Measurements from ENCODE around the gene HEPN1.

Gene HEPN1

DNA sequence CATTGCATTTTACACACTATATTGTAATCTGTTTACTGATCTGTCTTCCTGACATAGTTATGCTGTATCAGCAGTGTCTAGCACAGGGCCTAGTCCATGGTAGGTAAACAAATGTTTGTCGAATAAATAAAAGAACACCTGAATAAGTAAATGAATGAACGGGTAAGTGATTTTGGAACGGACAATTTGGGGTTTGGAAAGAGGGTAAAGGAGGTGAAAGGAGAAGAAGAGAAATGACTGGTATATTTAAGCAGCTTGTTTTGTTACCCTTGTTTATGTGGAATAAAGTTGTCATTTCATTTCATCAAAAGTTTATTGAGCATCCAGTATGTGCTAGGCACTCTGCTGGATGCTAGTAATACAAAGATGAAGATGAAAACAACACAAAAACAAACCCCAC, at the start of gene HEPN1:
TSS of gene HEPN1 (plus strand) at position 301 of the 400 bp plus-strand sequence.
- DNase-seq, result no peak

DNA sequence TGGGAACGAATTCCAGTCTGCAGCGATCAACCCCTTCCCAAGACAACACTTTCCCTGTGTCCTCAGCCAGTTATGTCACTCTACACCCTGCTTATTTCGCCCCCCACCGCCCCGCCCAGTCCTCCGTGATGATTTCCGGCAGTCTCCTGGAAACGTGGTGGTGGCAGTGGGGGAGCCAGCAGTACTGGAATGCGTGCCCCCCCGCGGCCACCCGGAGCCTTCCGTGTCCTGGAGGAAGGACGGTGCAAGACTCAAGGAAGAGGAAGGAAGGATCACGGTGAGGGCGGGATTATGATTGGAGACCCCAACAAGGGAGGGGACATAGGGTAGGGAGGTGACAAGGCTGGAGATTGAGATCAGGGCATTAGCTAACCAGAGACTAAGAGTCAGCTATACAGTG, 49.7 kb upstream of the HEPN1 start:
- DNase-seq, result peak; percentile 43

DNA sequence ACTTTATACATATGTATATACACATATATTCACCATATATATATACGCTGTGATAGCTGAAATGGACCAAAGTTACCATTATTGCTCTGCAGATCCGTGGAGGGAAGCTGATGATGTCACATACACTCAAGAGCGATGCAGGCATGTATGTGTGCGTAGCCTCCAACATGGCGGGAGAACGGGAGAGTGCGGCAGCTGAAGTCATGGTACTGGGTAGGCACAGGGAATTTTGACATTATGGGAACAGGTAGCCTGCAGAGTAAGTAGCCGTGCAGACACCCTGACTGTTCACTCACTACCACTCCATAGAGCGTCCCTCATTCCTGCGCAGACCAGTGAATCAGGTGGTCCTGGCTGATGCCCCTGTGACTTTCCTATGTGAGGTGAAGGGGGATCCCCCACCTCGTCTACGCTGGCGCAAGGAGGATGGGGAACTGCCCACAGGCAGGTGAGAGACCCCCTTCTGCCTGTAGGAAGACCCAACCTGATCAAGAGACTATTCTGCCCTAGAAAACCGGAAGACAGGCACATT, 49.1 kb upstream of the HEPN1 start:
- DNase-seq, result peak; percentile 34

DNA sequence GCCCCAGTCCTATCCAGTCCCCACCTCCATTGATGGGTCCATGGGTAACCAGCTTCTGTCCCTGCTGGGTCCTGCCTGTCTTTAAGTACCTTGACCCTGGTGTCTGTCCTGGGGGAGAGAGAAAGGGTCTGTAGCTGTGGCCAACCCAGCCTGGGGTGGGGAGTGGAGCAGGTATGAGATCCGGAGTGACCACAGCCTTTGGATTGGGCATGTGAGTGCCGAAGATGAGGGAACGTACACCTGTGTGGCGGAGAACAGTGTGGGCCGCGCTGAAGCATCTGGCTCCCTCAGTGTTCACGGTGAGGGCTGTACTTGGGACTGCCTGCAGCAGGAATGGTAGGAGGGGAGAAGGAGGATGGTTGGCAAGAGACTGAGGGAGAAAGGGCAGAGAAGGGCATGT, 48.6 kb upstream of the HEPN1 start:
- peak; percentile 48 for DNase-seq

DNA sequence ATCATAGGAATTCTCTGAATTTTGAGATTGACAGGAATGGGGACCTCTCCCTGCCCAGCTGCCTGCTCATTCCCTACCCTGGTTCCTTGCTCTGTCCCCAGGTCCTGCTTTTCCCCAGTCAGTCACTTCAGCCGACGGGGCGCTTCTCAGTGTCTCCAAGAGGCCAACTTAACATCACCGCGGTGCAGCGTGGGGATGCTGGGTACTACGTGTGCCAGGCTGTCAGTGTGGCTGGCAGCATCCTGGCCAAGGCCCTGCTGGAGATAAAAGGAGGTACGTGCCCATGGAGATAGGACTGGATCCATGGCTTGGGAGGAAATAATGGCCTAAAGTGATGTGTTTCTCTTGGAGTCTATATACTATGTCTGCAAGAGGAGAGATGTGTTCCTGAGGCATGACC, 46.8 kb upstream of the HEPN1 start:
- DNase-seq, result no peak

DNA sequence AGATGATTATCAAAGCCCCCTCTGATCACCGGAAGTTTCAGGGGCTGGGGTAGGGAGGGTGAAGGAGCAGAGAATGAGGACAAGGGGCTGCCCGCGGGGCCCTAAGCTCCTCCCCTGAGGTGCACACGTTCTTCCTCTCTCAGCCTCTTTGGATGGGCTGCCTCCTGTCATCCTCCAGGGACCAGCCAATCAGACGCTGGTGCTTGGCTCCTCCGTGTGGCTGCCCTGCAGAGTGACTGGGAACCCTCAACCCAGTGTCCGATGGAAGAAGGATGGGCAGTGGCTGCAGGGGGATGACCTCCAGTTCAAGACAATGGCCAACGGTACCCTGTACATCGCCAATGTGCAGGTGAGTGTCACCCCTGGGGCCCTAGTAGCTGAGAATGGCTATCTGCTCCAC, 46.3 kb upstream of the HEPN1 start:
- DNase-seq, result peak; percentile 55

DNA sequence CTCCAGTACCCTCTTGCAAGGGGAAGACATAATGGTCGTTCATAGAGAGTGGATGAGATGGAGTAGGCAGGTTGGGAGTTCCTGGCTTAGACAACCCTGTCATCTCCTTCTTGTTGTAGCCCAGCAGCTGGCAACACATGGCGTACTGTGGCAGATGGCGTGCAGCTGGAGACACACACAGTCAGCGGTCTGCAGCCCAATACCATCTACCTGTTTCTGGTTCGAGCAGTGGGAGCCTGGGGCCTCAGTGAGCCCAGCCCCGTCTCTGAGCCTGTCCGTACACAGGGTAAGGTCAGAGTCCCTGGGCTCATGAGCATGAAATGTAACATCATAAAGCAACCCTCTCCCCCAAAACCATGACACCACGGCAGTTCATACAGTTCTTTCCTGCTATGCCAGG, 45.1 kb upstream of the HEPN1 start:
- peak; percentile 55 for DNase-seq

DNA sequence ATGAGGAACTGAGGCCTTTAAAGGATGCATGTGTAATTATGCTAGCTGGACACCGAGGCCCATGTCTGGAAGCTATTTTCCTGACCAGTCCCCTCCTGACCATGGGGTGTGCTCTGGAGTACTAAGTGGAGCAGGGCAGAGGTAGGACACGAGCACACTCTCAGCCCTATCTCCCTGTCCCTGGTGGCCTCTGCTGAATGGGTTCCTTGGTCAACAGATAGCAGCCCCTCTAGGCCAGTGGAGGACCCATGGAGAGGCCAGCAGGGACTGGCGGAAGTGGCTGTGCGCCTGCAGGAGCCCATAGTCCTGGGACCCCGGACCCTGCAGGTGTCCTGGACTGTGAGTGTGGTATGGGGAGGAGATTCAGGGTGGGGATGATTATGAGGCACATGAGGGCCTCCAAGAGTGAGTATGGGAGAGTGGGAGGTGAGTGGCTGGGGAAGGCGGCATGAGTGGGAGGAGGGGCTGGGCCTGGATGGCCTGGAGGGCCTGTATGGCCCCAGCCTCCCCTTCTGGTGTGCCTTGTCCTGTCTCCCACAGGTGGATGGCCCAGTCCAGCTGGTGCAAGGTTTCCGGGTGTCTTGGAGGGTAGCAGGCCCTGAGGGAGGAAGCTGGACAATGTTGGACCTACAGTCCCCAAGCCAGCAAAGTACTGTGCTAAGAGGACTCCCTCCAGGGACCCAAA, 44.3 kb upstream of the HEPN1 start:
- no peak for DNase-seq

DNA sequence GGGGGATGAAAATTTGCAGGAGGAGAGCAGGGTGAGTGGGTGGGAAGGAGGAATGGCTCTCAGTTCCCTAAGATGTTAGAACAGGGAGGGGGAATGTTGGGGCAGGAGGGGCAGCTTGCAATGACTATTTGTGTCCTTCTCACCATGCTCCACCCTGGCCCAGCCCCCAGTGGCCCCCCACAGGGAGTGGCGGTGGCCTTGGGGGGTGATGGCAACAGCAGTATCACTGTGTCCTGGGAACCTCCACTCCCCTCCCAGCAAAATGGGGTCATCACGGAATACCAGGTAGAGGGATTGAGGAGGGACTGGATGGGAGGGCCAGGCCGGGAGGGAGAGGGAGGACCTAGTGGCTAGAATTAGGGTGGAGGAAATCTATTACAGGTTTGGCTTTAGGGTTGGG, 43.6 kb upstream of the HEPN1 start:
- DNase-seq, result no peak

DNA sequence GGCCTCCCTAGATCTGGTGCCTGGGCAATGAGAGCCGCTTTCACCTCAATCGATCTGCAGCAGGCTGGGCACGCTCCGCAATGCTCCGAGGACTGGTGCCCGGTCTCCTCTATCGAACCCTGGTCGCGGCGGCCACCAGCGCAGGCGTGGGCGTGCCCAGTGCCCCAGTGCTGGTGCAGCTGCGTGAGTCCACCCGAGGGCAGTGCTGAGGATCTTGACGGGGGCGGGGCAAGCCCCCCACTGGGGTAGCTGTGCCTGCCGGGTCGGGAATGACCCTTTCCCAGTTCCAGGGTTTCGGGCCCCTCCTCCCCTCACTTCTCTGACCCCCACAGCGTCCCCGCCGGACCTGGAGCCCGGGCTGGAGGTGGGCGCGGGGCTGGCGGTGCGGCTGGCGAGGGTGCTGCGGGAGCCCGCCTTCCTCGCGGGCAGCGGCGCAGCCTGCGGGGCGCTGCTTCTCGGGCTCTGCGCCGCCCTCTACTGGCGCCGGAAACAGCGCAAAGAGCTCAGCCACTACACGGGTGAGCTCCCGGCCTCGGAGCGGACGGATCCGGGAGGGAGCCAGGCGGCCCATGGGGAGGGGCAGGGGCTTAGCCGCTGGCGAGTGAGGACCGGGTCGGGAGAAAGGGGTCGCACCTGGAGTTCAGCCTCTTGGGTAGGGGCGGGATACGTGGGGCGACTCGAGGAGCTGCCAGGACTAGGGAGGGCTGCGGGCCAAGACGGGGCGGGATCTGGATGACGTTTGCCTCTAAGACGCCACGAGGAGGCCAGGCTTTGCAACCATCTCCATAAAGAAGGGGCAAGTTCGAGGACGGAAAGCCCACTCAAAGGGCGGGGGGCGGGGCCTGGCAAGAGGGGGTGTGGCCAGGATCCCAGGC, 42.9 kb upstream of the HEPN1 start:
- peak; percentile 91 for DNase-seq

DNA sequence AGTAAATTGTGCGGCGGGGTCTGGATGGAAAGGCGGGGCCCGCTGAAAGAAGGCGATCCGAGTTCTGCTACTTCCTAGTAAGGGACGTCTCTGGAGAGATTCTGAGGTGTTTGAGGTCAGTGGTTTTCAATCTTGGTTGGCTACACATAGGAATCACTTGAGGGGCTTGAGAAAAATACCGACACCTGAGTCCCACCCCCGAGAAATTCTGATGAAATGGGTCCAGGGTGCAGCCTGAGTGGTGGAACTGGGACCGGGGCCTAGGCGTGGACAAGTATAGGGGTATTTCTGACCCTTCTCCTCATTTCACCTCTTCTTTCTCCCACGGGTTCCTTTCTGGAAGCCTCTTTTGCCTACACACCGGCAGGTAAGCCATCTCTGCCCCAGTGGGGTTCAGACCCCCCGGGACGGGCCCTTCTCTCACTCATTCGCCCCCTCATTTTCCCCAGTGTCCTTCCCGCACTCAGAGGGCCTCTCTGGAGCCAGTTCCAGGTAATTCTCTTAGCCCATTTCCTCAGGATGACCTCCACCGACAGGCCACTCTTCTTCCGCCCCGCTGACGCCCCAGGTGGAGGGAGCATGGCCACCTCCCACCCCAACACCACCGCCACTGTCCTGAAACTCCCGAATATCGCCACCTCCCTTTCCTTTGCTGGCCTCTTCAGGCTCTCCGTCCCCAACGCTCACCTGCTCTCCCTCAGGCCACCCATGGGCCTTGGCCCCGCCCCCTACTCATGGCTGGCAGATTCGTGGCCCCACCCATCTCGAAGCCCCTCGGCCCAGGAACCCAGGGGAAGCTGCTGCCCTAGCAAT, 42.0 kb upstream of the HEPN1 start:
- no peak for DNase-seq

DNA sequence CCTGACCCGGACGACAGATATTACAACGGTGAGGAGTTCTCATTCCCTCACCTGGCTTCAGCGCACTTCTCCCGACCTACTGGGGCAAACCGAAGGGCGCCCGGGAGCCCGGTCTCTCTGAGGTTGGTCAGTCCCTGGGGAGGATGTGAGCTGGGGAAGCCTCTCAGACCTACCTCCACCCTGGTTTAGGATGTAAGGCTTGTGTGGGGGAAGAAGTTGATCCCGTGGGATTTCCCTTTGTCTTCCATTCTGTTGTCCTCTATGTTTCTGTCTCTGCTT, 41.5 kb upstream of the HEPN1 start:
- no peak for DNase-seq

DNA sequence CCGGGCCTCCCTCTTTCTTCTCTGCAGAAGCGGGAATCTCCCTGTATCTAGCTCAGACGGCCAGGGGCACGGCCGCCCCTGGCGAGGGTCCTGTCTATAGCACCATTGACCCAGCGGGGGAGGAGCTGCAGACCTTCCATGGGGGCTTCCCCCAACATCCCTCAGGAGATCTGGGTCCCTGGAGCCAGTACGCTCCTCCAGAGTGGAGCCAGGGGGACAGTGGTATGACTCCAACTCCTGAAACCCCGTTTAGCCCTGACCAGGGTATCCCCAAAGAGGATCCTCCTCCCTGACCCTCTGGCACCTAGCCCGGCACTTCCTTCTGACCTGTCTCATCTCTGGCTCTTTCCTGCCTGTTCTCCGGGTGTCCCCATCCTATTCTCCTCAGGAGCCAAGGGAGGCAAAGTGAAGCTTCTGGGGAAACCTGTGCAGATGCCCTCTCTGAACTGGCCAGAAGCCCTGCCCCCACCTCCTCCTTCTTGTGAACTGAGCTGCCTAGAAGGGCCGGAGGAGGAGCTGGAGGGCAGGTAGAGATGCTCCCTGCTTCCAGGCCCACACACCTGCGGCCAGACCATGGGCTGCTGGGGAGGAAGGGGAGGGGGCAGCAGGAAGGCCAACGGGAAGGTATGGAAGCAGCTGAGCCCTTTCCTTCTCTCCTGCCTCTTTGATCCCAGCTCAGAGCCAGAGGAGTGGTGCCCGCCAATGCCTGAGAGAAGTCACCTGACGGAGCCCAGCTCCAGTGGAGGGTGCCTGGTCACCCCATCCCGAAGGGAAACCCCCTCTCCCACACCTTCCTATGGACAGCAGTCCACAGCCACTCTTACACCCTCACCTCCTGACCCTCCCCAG, 40.9 kb upstream of the HEPN1 start:
- DNase-seq, result no peak

DNA sequence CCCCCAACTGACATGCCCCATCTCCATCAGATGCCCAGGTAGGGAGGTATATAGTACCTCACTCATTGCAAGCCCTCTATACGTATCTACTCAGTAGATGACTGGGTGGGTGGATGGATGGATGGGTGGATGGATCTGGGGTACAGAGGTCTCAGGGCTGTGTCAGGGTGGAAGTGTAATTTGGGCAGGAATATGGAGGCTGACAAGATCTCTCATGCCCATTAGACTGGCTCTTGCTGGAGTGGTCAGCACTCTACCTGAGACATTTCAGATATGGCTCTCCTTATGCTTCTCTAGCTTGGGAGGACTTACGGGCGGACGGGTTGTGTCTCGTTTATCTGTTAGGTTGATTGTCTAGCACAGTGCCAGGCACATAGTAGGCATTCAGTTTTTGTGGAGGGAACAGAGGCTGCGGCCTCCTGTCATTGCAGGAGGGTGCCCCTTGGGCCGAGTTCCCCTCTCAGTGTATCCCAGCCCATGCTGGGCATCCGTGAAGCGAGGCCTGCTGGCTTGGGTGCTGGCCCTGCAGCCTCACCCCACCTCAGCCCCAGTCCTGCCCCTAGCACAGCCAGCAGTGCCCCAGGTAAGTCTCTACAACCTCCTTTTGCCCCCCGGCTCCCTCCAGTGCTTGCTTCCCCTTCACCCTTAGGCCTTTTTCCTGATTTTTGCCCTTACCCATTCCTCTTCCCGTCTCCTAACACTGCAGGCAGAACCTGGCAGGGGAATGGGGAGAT, 40.1 kb upstream of the HEPN1 start:
- no peak for DNase-seq

DNA sequence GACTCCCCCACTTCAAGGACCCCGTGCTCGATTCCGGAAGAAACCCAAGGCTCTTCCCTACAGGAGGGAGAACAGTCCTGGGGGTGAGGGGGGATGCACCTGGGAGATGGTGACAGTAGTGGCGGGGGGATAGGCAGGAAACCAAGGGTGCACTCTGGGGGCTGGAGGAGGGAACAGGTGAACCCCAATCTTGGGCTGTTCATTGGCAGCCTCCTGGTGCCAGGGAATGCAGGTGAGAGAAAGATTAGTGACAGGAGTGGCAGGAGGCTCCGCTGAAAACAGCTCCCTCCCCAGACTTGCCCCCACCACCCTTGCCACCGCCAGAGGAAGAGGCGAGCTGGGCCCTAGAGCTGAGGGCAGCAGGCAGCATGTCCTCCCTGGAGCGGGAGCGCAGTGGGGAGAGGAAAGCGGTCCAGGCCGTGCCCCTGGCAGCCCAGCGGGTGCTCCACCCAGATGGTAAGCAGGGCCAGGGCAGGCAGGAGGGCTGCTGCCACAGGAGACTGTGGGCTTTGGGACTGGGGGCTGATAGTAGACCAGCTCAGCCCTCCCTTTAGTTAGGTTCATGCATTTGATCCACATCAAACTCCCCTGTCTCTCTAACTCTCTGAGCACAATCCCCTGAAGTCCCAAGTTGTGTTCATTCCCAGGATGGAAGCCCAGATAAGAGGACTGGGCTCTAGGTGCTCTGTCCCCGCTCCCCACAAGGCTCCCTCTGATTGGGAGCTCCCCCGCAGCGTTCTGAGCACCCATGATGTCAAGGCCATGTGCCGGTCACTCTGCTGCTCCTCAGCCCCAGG, 39.4 kb upstream of the HEPN1 start:
- no peak for DNase-seq

DNA sequence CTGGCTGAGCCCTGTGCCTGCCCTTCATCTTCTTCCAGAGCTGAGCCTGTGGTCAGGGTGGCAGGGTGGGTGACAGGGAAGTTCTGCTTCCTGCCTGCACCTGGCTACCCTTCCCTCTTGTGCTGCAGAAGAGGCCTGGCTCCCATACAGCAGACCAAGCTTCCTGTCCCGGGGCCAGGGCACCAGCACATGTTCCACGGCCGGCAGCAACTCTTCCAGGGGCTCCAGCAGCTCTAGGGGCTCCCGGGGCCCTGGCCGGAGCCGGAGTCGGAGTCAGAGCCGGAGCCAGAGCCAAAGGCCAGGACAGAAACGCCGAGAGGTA, 38.8 kb upstream of the HEPN1 start:
- no peak for DNase-seq

DNA sequence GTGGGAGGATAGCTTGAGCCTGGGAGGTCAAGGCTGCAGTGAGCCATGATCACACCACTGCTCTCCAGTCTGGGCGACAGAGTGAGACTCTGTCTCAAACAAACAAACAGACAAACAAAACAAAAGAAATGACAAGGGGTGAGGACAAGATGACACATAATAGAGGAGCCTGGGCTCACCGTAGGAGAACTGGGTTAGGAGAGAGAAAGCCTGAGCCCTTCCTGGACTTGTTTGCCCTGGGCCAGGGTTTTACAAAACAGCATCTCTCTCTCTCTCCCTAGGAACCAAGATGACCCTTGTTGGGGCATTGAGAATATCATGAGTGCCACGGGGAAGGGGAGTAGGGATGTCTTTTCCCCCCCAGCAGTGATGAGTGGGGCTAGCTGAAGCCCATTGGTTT, 38.1 kb upstream of the HEPN1 start:
- DNase-seq, result no peak

DNA sequence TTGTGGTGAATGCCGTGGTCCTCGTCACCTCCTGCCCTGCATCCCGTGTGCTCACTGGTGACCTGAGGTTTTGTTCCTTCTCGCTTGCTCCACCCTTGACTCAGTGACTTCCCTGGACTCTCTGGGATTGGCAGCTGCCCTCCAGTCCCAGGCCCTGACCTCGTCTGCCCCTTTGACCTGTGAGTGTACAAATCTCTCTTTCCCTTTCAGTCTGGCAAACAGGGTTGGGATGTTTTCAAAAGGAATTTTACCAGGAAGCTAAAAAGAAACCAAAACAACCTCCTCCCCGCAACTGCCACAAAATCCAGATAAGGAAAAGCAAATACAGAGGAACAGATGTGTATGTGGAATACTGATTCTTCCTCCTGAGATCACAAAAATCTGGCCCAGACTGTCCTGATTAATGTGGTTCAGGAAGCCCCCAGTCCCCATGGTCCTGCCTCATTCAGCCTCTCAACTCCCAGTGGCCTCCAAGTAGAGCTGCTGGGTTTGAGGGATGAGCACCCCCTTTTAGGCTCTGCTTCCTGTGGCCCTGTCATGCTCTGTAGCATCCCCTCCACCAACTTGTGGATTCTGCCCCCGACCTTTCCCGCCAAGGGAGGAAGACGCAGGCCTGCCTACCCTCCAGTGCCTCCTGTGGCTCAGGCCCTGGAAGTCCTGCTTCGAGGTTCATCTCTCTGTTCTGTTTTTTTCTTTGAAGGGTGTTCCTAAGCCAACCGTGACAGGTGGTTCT, 36.5 kb upstream of the HEPN1 start:
- peak; percentile 36 for DNase-seq

DNA sequence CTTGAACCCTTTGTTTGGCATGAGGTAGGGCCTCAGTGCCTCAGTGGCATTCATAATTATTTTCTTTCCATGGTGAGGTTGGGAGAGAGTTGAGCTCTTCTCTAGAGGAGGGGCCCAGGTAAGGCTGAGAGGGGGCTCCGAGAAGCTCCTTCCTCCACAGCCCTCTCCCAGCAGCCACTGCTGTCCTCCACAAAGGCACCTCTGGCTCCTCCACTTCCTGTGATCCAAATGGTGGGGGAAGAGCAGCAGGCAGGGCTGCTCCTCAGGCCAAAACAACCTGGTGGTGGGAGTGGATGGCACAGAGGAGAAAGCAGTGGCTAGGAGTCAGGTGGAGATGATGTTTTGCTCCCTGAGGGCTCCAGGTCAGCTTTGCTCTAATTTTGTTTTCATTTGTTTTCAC, 34.7 kb upstream of the HEPN1 start:
- peak; percentile 30 for DNase-seq

DNA sequence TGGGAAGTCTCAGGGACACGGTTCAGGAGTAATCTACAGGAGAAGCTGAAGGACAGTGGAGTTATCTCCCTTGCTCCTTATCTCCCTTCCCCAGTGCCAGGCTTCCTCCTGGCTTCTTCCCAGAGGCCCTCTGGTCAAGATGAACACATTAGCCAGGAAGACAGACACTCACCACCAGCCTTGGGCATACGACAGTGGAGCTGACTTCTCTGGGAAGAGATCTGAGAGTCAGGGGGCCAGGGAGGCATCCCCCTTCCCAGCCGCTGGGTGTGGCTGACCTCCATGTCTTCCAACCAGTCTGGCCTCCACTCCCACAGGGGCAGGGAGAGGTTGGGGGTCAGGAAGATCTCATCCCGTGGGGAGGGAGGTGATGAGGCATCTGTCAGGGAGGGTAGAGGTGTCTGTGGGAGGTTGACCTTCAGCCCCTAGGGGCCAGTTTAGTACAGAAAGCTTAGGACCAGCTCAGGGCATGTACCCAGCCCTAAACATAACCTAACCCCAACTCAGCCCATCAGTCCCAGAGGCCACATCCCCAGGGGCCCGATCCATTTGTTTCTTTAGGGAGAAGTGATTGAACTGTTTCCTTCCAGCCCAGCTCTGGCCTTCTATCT, 34.1 kb upstream of the HEPN1 start:
- DNase-seq, result peak; percentile 41

All from activated effector memory CD4-positive, alpha-beta T cell treated with anti-CD3 and anti-CD28 coated beads, Interleukin-2, amount 50 U/mL, for 16 hours (primary cell).